ENCODE results near the gene GSE1.

Gene GSE1

DNA sequence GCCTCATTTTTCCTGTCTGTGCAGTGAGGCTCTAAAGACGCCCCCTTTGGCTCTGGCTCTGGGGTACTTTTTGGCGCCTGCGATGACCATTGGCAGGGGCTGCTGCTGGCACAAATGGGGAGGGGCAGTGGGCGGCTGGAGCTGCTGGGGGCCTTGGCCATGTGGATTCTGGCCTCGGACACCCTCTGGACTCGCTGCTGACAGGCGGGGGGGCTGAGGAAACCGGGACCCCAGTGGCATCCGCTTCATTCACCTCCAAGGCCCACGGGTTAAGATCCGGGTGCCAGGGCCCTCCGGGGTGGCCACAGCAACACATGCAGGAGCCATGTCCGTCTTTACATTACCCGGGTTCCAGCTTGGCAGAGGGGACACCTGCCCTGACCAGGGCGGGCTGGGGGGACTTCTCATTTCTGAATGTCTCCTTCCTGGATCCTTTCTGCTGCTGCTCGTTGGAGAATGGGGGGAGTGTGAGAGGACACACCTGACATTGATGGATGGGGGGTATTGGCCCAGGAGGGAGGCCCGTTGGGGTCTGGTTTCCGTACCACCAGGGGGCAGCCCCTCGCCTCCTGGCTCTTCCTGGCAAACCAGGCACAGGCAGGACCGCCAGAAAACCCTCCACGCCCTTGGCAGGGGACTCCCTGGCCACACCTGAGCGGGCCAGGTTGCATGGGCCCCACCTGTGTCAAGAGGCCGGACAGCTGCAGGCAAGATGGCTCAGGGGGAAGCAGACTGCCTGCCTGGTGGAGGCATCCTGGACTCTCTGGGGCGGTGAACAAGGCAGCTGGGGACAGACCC lies 21.8 kb downstream of the GSE1 start:
- no peak for DNase-seq (ENCODE audit: low read depth)
- TF ChIP-seq, protein P1, sequence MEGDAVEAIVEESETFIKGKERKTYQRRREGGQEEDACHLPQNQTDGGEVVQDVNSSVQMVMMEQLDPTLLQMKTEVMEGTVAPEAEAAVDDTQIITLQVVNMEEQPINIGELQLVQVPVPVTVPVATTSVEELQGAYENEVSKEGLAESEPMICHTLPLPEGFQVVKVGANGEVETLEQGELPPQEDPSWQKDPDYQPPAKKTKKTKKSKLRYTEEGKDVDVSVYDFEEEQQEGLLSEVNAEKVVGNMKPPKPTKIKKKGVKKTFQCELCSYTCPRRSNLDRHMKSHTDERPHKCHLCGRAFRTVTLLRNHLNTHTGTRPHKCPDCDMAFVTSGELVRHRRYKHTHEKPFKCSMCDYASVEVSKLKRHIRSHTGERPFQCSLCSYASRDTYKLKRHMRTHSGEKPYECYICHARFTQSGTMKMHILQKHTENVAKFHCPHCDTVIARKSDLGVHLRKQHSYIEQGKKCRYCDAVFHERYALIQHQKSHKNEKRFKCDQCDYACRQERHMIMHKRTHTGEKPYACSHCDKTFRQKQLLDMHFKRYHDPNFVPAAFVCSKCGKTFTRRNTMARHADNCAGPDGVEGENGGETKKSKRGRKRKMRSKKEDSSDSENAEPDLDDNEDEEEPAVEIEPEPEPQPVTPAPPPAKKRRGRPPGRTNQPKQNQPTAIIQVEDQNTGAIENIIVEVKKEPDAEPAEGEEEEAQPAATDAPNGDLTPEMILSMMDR (IDR thresholded peaks at IDR 0.05; ENCODE audit: control insufficient read depth, extremely low read depth, insufficient read depth), result no peak
- H3K4me3 ChIP-seq (ENCODE audit: low read depth, low read length), result no peak overlapping the region

DNA sequence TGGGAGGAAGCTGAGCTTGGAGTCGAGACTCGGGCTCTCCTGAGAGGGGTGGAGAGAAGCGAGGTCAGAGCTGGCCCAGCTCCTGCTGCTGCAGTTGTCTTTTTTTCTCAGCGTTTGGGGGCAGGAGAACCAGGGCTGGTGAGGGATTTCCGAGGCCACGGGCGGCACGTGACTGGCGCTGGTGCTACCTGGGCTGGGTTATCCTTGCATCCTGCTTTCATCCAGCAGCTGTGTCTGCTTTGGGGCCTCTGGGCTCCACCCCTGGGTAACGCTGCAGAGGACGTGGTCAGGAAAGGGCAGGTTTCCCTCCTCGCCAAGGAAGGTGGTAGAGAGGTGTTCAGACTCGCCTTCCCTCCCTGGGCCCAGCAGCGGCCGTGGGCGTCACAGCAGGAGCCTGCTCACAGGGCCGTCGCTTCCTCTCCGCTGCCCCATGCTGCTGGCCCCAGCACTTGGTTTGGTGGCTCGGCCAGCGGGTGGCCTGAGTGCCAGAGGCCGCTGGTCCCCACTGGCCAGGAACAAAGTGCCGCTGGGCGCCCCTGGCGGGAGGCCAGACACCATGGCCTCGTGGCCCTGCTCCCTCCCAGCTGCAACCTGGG lies 22.5 kb downstream of the GSE1 start:
- DNase-seq (ENCODE audit: low read depth), result no peak
- TF ChIP-seq, protein P1 (IDR thresholded peaks at IDR 0.05; ENCODE audit: control insufficient read depth, extremely low read depth, insufficient read depth), result no peak
- no peak overlapping the region for H3K4me3 ChIP-seq (ENCODE audit: low read depth, low read length)

DNA sequence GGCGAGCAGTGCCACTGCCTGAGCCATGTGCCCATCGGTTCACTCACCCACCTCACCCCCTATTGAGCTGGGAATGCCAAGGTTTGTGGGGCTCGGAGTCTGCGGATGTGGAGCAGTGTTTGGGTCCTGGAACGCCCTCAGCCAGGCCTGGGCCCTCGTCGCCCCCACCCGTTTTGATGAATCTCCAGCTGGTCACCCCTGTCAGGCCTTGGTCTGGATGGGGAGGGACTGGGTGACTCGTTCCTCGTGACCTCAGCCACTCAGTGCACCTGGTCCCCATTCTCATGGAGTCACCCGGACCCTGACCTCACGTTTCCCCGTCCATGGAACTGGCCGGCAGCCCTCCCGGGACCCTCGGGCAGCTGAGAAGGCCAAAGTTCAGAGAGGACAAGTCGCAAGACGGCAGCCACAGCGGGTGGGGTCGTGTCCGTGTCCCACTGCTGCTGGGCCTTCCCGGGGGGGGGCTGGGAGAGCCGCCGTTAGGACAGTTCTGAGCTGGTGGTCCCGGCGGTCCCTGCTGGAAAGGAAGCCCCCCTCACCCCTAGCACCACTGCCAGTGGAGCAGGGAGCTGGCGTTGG lies 23.2 kb downstream of the GSE1 start:
- no peak overlapping the region for H3K4me3 ChIP-seq (ENCODE audit: low read depth, low read length)
- DNase-seq (ENCODE audit: low read depth), result no peak
- TF ChIP-seq, protein P1 (IDR thresholded peaks at IDR 0.05; ENCODE audit: control insufficient read depth, extremely low read depth, insufficient read depth), result no peak

DNA sequence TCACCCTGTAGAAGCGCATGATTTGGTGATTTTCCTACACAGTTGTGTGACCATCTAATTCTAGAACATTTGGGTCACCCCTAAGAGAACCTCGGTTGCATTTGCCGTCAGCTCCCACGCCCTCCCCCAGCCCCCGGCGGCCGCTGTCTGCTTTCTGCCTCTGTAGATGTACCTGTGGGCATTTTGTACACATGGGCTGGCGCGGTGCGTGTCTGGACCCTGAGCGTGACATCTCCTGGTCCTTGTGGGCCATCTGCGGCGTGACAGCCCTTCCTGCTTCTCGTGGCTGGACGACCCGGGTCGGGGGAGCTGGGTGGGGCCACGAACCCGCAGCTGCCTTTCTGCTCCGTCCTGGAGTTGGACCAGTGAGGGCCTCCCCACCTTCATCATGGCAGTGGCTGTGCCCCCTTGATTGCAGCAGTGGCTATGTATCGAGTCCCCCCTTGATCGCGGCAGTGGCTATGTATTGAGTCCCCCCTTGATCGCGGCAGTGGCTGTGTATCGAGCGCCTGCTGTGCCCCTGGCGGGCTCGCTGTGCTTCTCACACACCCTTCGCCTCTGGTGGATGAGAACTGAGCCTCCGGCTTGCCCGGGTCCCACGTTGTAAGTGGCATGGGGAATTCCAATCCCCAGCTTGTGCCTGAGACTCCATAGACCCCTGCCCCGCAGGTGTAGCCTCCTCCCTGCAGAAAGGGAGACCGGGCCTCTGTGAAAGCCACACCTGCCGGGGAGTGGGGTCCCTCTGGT lies 24.1 kb downstream of the GSE1 start:
- H3K4me3 ChIP-seq (ENCODE audit: low read depth, low read length), result no peak overlapping the region
- TF ChIP-seq, protein P1 (IDR thresholded peaks at IDR 0.05; ENCODE audit: control insufficient read depth, extremely low read depth, insufficient read depth), result no peak
- no peak for DNase-seq (ENCODE audit: low read depth)

DNA sequence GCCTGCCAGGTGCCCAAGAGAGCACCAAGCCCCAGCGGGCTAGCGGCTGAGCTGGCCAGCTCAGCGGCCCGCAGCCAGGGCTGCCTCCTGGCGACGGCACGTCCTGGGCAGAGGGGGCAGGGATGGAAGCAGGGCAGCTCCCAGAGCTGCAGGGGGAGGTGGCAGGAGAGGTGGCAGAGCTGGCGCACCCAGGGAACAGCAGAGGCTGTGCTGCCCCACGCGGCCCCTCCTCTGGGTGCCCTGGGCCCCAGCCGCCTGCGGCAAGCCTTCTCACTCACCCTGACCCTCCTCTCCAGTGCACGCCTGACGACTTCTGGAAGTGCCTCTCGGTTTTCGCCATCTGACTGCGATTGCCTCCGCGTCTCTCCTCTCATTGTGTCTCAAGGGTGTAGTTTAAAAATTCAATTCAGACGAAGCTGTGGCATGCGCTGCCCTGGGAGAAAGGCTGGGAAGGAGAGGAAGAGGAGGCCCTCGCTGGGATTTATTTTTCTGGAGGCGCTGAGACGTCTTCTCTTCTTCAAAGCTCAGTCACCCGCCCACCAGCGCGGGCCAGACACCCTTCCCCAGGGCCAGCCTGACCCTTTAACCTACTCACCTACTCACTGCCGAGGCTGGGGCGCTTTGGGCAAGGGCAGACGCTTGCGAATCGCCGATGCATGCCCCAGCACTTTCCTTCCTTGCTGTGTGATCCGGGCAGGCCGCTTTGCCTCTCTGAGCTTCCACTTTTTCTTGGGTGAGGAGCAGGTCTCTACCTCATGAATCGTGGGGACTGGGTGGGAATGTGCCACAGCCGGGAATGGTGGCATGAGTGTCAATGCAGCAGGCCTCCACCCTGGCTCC lies 24.9 kb downstream of the GSE1 start:
- TF ChIP-seq, protein P1 (IDR thresholded peaks at IDR 0.05; ENCODE audit: control insufficient read depth, extremely low read depth, insufficient read depth), result no peak
- DNase-seq (ENCODE audit: low read depth), result no peak
- H3K4me3 ChIP-seq (ENCODE audit: low read depth, low read length), result no peak overlapping the region

All from LNCaP clone FGC (cell line).